Spleen (tissue), 11 donors: Measurements from ENCODE around the gene PIGQ. TPM values are rescaled to one million over a fixed set of nuclear protein-coding genes. Genes with fewer than 3 reads are reported as not detected.

Experiments
- DNase-seq: peaks from one replicate; pipeline ENCODE4 v3.0.0-alpha.2; 2020
- H3K27ac ChIP-seq, 8 donors: fragments of 200-600 bp; sonication (generic) in 7 of 8; 1 replicate in 4 of 8; 2 replicates in 4 of 8; pipeline versions ENCODE4 v1.5.0 to v1.8.0; 2016 to 2021; ENCODE audit warnings: inconsistent platforms in 4 of 8, mild to moderate bottlenecking in 4 of 8, moderate library complexity in 1 of 8
- H3K27me3 ChIP-seq, 7 donors: fragments of 200-600 bp; sonication (generic) in 6 of 7; replicated peaks in 1 of 7; 1 replicate in 4 of 7; 2 replicates in 3 of 7; pipeline versions ENCODE4 v1.5.0 to v1.8.0; 2016 to 2021; ENCODE audit warnings: inconsistent platforms in 3 of 7, mild to moderate bottlenecking in 1 of 7
- H3K36me3 ChIP-seq, 6 donors: fragments of 200-600 bp; sonication (generic) in 5 of 6; 1 replicate in 4 of 6; 2 replicates in 2 of 6; pipeline versions ENCODE4 v1.5.0 to v1.8.0; 2016 to 2021; ENCODE audit warnings: inconsistent platforms in 2 of 6
- H3K4me1 ChIP-seq, 6 donors: fragments of 200-600 bp; sonication (generic) in 5 of 6; 1 replicate in 3 of 6; 2 replicates in 3 of 6; pipeline versions ENCODE4 v1.5.0 to v1.8.0; 2016 to 2021; ENCODE audit warnings: inconsistent platforms in 3 of 6
- H3K4me3 ChIP-seq, 8 donors: fragments of 200-600 bp; sonication (generic) in 7 of 8; 1 replicate in 4 of 8; 2 replicates in 4 of 8; pipeline versions ENCODE4 v1.5.0 to v1.8.0; 2016 to 2021; ENCODE audit warnings: inconsistent platforms in 4 of 8, mild to moderate bottlenecking in 4 of 8, moderate library complexity in 2 of 8
- H3K9me3 ChIP-seq, 8 donors: fragments of 200-600 bp; sonication (generic) in 7 of 8; 1 replicate in 4 of 8; 2 replicates in 4 of 8; pipeline versions ENCODE4 v1.5.0 to v1.8.0; 2016 to 2021; ENCODE audit warnings: inconsistent platforms in 4 of 8
- CTCF ChIP-seq, 11 experiments: fragments of 200-600 bp in 7 of 11; fragments of 450-650 bp in 4 of 11; sonication (generic) in 4 of 11; IDR thresholded peaks in 8 of 11; conservative IDR thresholded peaks in 3 of 11; 1 replicate in 7 of 11; 2 replicates in 4 of 11; pipeline versions ENCODE4 v1.4.0 to v1.8.0; 2016 to 2021; ENCODE audit warnings: antibody characterized with exemption in 11 of 11, inconsistent platforms in 4 of 11, mild to moderate bottlenecking in 1 of 11
- POLR2A ChIP-seq, 3 donors: fragments of 450-650 bp; IDR thresholded peaks; one replicate each; pipeline ENCODE4 v1.5.1; 2017; ENCODE audit warnings: antibody characterized with exemption in 3 of 3, mild to moderate bottlenecking in 1 of 3
- POLR2AphosphoS5 ChIP-seq, 3 donors: sonication (generic); formaldehyde crosslinking; IDR thresholded peaks; one replicate each; pipeline ENCODE4 v1.5.1; 2017; ENCODE audit warnings: antibody characterized with exemption in 3 of 3
- WGBS, 5 donors: extraction: QIAGEN DNeasy Blood & Tissue Kit in 3 of 5; methylation state at CpG; one replicate each; pipeline versions ENCODE4 v1.1.5 to v1.1.7; 2013 to 2018; 5-methylcytosine and 5-hydroxymethylcytosine counted together
- intact Hi-C: fragments of 100-400 bp; cut with DNase I; formaldehyde crosslinking; loops from one replicate; pipeline ENCODE4 v1.15.0; 2023; ENCODE audit warnings: low total_unique reads
- polyA plus RNA-seq, 3 donors: library from polyadenylated mRNA; stranded (reverse); fragments of 200-250 nt; gene quantifications; one replicate each; pipeline ENCODE4 v1.2.1, GENCODE V29; 2013
- total RNA-seq, 7 donors: library from RNA; depleted of rRNA in 3 of 7; stranded (reverse); fragments of >200 nt in 3 of 7; fragmentation: NEBNext Ultra II Directional in 4 of 7; extraction: Animal tissue kit (Norgen Biotek cat#: 25700) in 4 of 7; gene quantifications; one replicate each; pipeline versions ENCODE4 v1.1.0 to v1.2.1, GENCODE V29; 2016 to 2021
- donor health status: healthy with polysubstance abuse.
- donor health status: DM: no; HTN: no; CAD: no; lungs with moderate emphysema.
- donor health status: DM: no; HTN: no; CAD: no.
- donor health status: Bipolar disorder and iron deficiency.
- donor health status: healthy.
- donor health status: DM: no; HTN: no; CAD: no.
- donor health status: DM: yes; HTN: yes; CAD: no.

Gene PIGQ
- total and polyA plus RNA-seq, 10 donors: 20.7 to 70.5 (median 39.8) TPM

GRCh38 chr16:585351-585750, 15.6 kb downstream of the PIGQ start:
- peak; percentile 78 for DNase-seq
- TF ChIP-seq POLR2AphosphoS5 (IDR thresholded peaks at IDR 0.05) (peak; percentile 27 to 76 (median 53)), CTCF (IDR thresholded peaks at IDR 0.05 in 8 of 11, conservative IDR thresholded peaks at IDR 0.05 in 3 of 11) (no peak)
- WGBS, 5 donors: 35 to 48% (median 38%) methylated on average over 5 to 10 of the region's 10 CpGs
- H3K4me3 ChIP-seq: no peak overlapping the region
- peaks cover 0 to 28% (median 0%) of the 10 kb centered on the region in 6 donors for H3K36me3 ChIP-seq
- H3K27ac ChIP-seq: no peak overlapping the region
- H3K27me3 ChIP-seq: peaks cover 0 to 9% (median 0%) of the 10 kb centered on the region in 7 donors
- H3K9me3 ChIP-seq: no peaks in the 10 kb centered on the region
- H3K4me1 ChIP-seq: peaks cover 12 to 22% (median 19%) of the 10 kb centered on the region in 6 donors
- intact Hi-C loops: loop anchor here (5.0 kb wide), 1 partner anchor 57 kb away; the partner anchor contains the start of gene MCRIP2

- intact Hi-C loops: loop anchor here (5.0 kb wide), 1 partner anchor 56 kb away; the partner anchor contains the start of gene MCRIP2
- Histone ChIP-seq H3K9me3 (no peaks in the 10 kb centered on the region), H3K4me1 (peaks cover 17 to 30% (median 27%) of the 10 kb centered on the region in 6 donors), H3K27ac (no peak overlapping the region), H3K4me3 (no peak overlapping the region), H3K27me3 (peaks cover 0 to 9% (median 0%) of the 10 kb centered on the region in 7 donors), H3K36me3 (peaks cover 0 to 20% (median 0%) of the 10 kb centered on the region in 6 donors)
- TF ChIP-seq POLR2A (IDR thresholded peaks at IDR 0.05) (no peak), POLR2AphosphoS5 (IDR thresholded peaks at IDR 0.05) (peak in 2 of 3 donors; percentile 33 to 43)
- no peak for DNase-seq
- WGBS, 5 donors: 56 to 72% (median 68%) methylated on average over 15 to 16 of the region's 16 CpGs
Measured at GRCh38 chr16:586047-586644, 16.4 kb downstream of the PIGQ start.

GRCh38 chr16:586645-587590, 17.1 kb downstream of the PIGQ start:
- peaks cover 0 to 9% (median 0%) of the 10 kb centered on the region in 7 donors for H3K27me3 ChIP-seq
- H3K36me3 ChIP-seq: peaks cover 0 to 17% (median 0%) of the 10 kb centered on the region in 6 donors
- H3K4me1 ChIP-seq: peaks cover 17 to 37% (median 34%) of the 10 kb centered on the region in 6 donors
- intact Hi-C loops: loop anchor here (5.0 kb wide), 1 partner anchor 55 kb away; the partner anchor contains the start of gene MCRIP2
- H3K4me3 ChIP-seq: no peak overlapping the region
- DNase-seq: peak; percentile 75
- peak overlapping the region in 1 of 8 donors; percentile 98 for H3K27ac ChIP-seq
- 81 to 88% (median 85%) methylated on average over 14 of the region's 14 CpGs for WGBS, 5 donors
- TF ChIP-seq CTCF (IDR thresholded peaks at IDR 0.05 in 8 of 11, conservative IDR thresholded peaks at IDR 0.05 in 3 of 11) (no peak), POLR2A (IDR thresholded peaks at IDR 0.05) (no peak), POLR2AphosphoS5 (IDR thresholded peaks at IDR 0.05) (peak; percentile 24 to 58 (median 36))
- H3K9me3 ChIP-seq: no peaks in the 10 kb centered on the region

- H3K9me3 ChIP-seq: no peaks in the 10 kb centered on the region
- intact Hi-C loops: loop anchor here (5.0 kb wide), 1 partner anchor 54 kb away; the partner anchor contains the start of gene MCRIP2
- 0 to 1% (median 0%) methylated on average over 13 to 21 of the region's 21 CpGs for WGBS, 5 donors
- TF ChIP-seq CTCF (IDR thresholded peaks at IDR 0.05 in 8 of 11, conservative IDR thresholded peaks at IDR 0.05 in 3 of 11): no peak
- TF ChIP-seq POLR2A (IDR thresholded peaks at IDR 0.05): no peak
- TF ChIP-seq POLR2AphosphoS5 (IDR thresholded peaks at IDR 0.05): no peak
- peaks cover 0 to 9% (median 0%) of the 10 kb centered on the region in 6 donors for H3K36me3 ChIP-seq
- peak overlapping the region; percentile 94 to 100 (median 98) for H3K27ac ChIP-seq
- peak overlapping the region; percentile 68 to 100 (median 88) for H3K4me3 ChIP-seq
- H3K4me1 ChIP-seq: peaks cover 26 to 54% (median 51%) of the 10 kb centered on the region in 6 donors
- DNase-seq: peak; percentile 92
- peaks cover 0 to 9% (median 0%) of the 10 kb centered on the region in 7 donors for H3K27me3 ChIP-seq
Measured at GRCh38 chr16:588639-588888, 18.8 kb downstream of the PIGQ start.
